Liver (tissue), 9 donors: ENCODE data around the gene CHRM4. TPM values are rescaled to one million over a fixed set of nuclear protein-coding genes. Genes with fewer than 3 reads are reported as not detected.

Experiments
- DNase-seq: peaks from one replicate; pipeline ENCODE4 v3.0.0-alpha.2; 2017; ENCODE audit warnings: low spot score
- H3K27ac ChIP-seq, 2 donors: one replicate each; pipeline ENCODE4 v1.7.0; 2013; ENCODE audit warnings: inconsistent platforms in 2 of 2, low read length in 2 of 2, control low read depth in 1 of 2, low read depth in 1 of 2, mild to moderate bottlenecking in 1 of 2
- H3K27me3 ChIP-seq, 4 donors: one replicate each; pipeline versions ENCODE4 v1.6.1 to v1.7.0; 2013; ENCODE audit warnings: low read length in 3 of 4, inconsistent platforms in 1 of 4, mild to moderate bottlenecking in 1 of 4, moderate library complexity in 1 of 4; ENCODE audit not compliant: control insufficient read depth in 4 of 4, insufficient read depth in 4 of 4
- H3K36me3 ChIP-seq, 4 donors: one replicate each; pipeline versions ENCODE4 v1.6.1 to v1.7.0; 2013; ENCODE audit warnings: low read length in 3 of 4, mild to moderate bottlenecking in 3 of 4, low read depth in 1 of 4, moderate library complexity in 1 of 4; ENCODE audit not compliant: control insufficient read depth in 4 of 4, insufficient read depth in 3 of 4
- H3K4me1 ChIP-seq, 4 donors: one replicate each; pipeline versions ENCODE4 v1.6.1 to v1.7.0; 2013; ENCODE audit warnings: low read length in 3 of 4, mild to moderate bottlenecking in 3 of 4, moderate library complexity in 1 of 4; ENCODE audit not compliant: control insufficient read depth in 4 of 4, insufficient read depth in 4 of 4
- H3K4me3 ChIP-seq, 3 donors: one replicate each; pipeline versions ENCODE4 v1.6.1 to v1.7.0; 2013; ENCODE audit warnings: low read length in 3 of 3, control low read depth in 1 of 3, low read depth in 1 of 3, mild to moderate bottlenecking in 1 of 3
- H3K9ac ChIP-seq, 2 donors: one replicate each; pipeline ENCODE4 v1.7.0; 2013; ENCODE audit warnings: low read length in 2 of 2, mild to moderate bottlenecking in 2 of 2, moderate library complexity in 2 of 2, control low read depth in 1 of 2, low read depth in 1 of 2
- H3K9me3 ChIP-seq, 4 donors: one replicate each; pipeline versions ENCODE4 v1.6.1 to v1.7.0; 2013; ENCODE audit warnings: low read length in 3 of 4; ENCODE audit not compliant: control insufficient read depth in 4 of 4
- ATF3 ChIP-seq: IDR thresholded peaks from 2 replicates; pipeline ENCODE4 v1.6.1; 2016; ENCODE audit warnings: antibody characterized with exemption
- CTCF ChIP-seq: fragments of 150-350 bp; IDR thresholded peaks from 2 replicates; pipeline ENCODE4 v1.5.1; 2017; ENCODE audit warnings: improper control_type of control experiment, low read depth, low read length; ENCODE audit not compliant: missing input control
- EGR1 ChIP-seq, 2 donors: IDR thresholded peaks; 2 replicates each; pipeline ENCODE4 v1.6.1; 2016 to 2018; ENCODE audit warnings: antibody characterized with exemption in 2 of 2, low read depth in 2 of 2
- FOXA1 ChIP-seq: IDR thresholded peaks from 2 replicates; pipeline ENCODE4 v1.6.1; 2016; ENCODE audit warnings: antibody characterized with exemption
- FOXA2 ChIP-seq: IDR thresholded peaks from 2 replicates; pipeline ENCODE4 v1.6.1; 2016; ENCODE audit warnings: antibody characterized with exemption
- GABPA ChIP-seq, 2 donors: IDR thresholded peaks in 1 of 2; conservative IDR thresholded peaks in 1 of 2; 2 replicates each; pipeline ENCODE4 v1.6.1; 2016; ENCODE audit warnings: antibody characterized with exemption in 2 of 2, mild to moderate bottlenecking in 1 of 2, moderate library complexity in 1 of 2
- HNF4A ChIP-seq, 2 donors: conservative IDR thresholded peaks; 2 replicates each; pipeline ENCODE4 v1.6.1; 2016; ENCODE audit warnings: antibody characterized with exemption in 2 of 2, mild to moderate bottlenecking in 2 of 2
- HNF4G ChIP-seq: IDR thresholded peaks from 2 replicates; pipeline ENCODE4 v1.6.1; 2016; ENCODE audit warnings: antibody characterized with exemption
- JUND ChIP-seq, 2 donors: IDR thresholded peaks; 2 replicates each; pipeline ENCODE4 v1.6.1; 2016; ENCODE audit warnings: antibody characterized with exemption in 2 of 2
- MAX ChIP-seq: IDR thresholded peaks from 2 replicates; pipeline ENCODE4 v1.6.1; 2016; ENCODE audit warnings: antibody characterized with exemption
- NR2F2 ChIP-seq: IDR thresholded peaks from 2 replicates; pipeline ENCODE4 v1.6.1; 2016; ENCODE audit warnings: antibody characterized with exemption
- RAD21 ChIP-seq, 2 donors: IDR thresholded peaks; 2 replicates each; pipeline ENCODE4 v1.6.1; 2016; ENCODE audit warnings: antibody characterized with exemption in 2 of 2, mild to moderate bottlenecking in 2 of 2
- REST ChIP-seq: IDR thresholded peaks from 2 replicates; pipeline ENCODE4 v1.6.1; 2016; ENCODE audit warnings: antibody characterized with exemption, mild to moderate bottlenecking
- RXRA ChIP-seq, 2 donors: IDR thresholded peaks; 2 replicates each; pipeline ENCODE4 v1.6.1; 2017 to 2018; ENCODE audit warnings: antibody characterized with exemption in 2 of 2, mild to moderate bottlenecking in 1 of 2
- SP1 ChIP-seq: IDR thresholded peaks from 2 replicates; pipeline ENCODE4 v1.6.1; 2018; ENCODE audit warnings: antibody characterized with exemption, mild to moderate bottlenecking
- TAF1 ChIP-seq: conservative IDR thresholded peaks from 2 replicates; pipeline ENCODE4 v1.6.1; 2016; ENCODE audit warnings: antibody characterized with exemption, mild to moderate bottlenecking
- YY1 ChIP-seq: IDR thresholded peaks from 2 replicates; pipeline ENCODE4 v1.6.1; 2016; ENCODE audit warnings: antibody characterized with exemption, mild to moderate bottlenecking
- ZBTB33 ChIP-seq: IDR thresholded peaks from 2 replicates; pipeline ENCODE4 v1.6.1; 2016; ENCODE audit warnings: antibody characterized with exemption
- WGBS: extraction: QIAGEN DNeasy Blood & Tissue Kit; methylation state at CpG from one replicate; pipeline ENCODE4 v1.1.7; 2013; 5-methylcytosine and 5-hydroxymethylcytosine counted together
- polyA plus RNA-seq, 2 donors: library from polyadenylated mRNA; stranded (reverse) in 1 of 2; unstranded in 1 of 2; fragments of 200-250 nt in 1 of 2; fragments of >200 nt in 1 of 2; fragmentation: Nextera tagmentation in 1 of 2; extraction: Ambion mirVana in 1 of 2; gene quantifications; one replicate each; pipeline versions ENCODE4 v1.2.1 to v1.2.3, GENCODE V29; 2013 to 2015
- total RNA-seq, 2 donors: library from RNA; depleted of rRNA; stranded (reverse); fragments of >200 nt; gene quantifications; one replicate each; pipeline ENCODE4 v1.2.3, GENCODE V29; 2014
- donor health status: healthy.
- donor health status: healthy.
- donor health status: healthy.
- donor health status: healthy.
- donor health status: healthy.

CHRM4 gene
- total and polyA plus RNA-seq, 4 donors = 0.08 to 0.09 TPM; not detected in 2

- Histone ChIP-seq H3K27ac (no peak overlapping the region), H3K9me3 (no peaks in the 10 kb centered on the region), H3K9ac (no peak overlapping the region), H3K27me3 (no peaks in the 10 kb centered on the region), H3K4me1 (peaks cover 0 to 21% (median 12%) of the 10 kb centered on the region in 4 donors), H3K4me3 (no peak overlapping the region), H3K36me3 (peaks cover 0 to 5% (median 0%) of the 10 kb centered on the region in 4 donors)
- no peak for DNase-seq
- no peak for TF ChIP-seq RAD21 (IDR thresholded peaks at IDR 0.05)
- TF ChIP-seq HNF4A (conservative IDR thresholded peaks at IDR 0.05) = no peak
- no peak for TF ChIP-seq HNF4G
- TF ChIP-seq NR2F2 = no peak
- TF ChIP-seq MAX = no peak
- TF ChIP-seq YY1 = no peak
- TF ChIP-seq FOXA1 = no peak
- no peak for TF ChIP-seq TAF1
- WGBS = 87% methylated on average over 9 of the region's 9 CpGs
Measured at GRCh38 chr11:46364056-46364455, 27.5 kb downstream of the CHRM4 start.

- no peak for DNase-seq
- 72% methylated on average over 21 of the region's 21 CpGs for WGBS
Measured at GRCh38 chr11:46363455-46364005, 28.0 kb downstream of the CHRM4 start.

GRCh38 chr11:46363031-46363407 is 28.6 kb downstream of the CHRM4 start:
- Histone ChIP-seq H3K9me3 (no peaks in the 10 kb centered on the region), H3K9ac (no peak overlapping the region), H3K4me3 (no peak overlapping the region), H3K27me3 (no peaks in the 10 kb centered on the region), H3K27ac (peak overlapping the region; percentile 47 to 64), H3K36me3 (peaks cover 0 to 1% (median 0%) of the 10 kb centered on the region in 4 donors), H3K4me1 (peaks cover 0 to 21% (median 12%) of the 10 kb centered on the region in 4 donors)
- no peak for DNase-seq
- 70% methylated on average over 9 of the region's 9 CpGs for WGBS
- TF ChIP-seq GABPA (IDR thresholded peaks at IDR 0.05 in 1 of 2, conservative IDR thresholded peaks at IDR 0.05 in 1 of 2) (no peak), MAX (no peak), RXRA (IDR thresholded peaks at IDR 0.05) (no peak), NR2F2 (no peak), JUND (IDR thresholded peaks at IDR 0.05) (no peak), REST (no peak), RAD21 (IDR thresholded peaks at IDR 0.05) (no peak), YY1 (no peak), HNF4G (no peak), EGR1 (IDR thresholded peaks at IDR 0.05; ENCODE audit: low read depth in 2 of 2) (no peak), SP1 (no peak), ZBTB33 (no peak), FOXA1 (no peak), FOXA2 (no peak), CTCF (no peak), ATF3 (no peak)

More at GRCh38 chr11:46363455-46364005, 28.0 kb downstream of the CHRM4 start:
- no peaks in the 10 kb centered on the region for H3K27me3 ChIP-seq
- no peaks in the 10 kb centered on the region for H3K9me3 ChIP-seq
- no peak overlapping the region for H3K4me3 ChIP-seq
- H3K9ac ChIP-seq = no peak overlapping the region
- TF ChIP-seq FOXA1 = no peak
- TF ChIP-seq EGR1 (IDR thresholded peaks at IDR 0.05; ENCODE audit: low read depth in 2 of 2) = no peak
- no peak for TF ChIP-seq ATF3
- no peak for TF ChIP-seq FOXA2
- no peak for TF ChIP-seq YY1
- no peak for TF ChIP-seq HNF4G
- no peak for TF ChIP-seq JUND (IDR thresholded peaks at IDR 0.05)
- H3K27ac ChIP-seq = peak overlapping the region; percentile 47 to 64
- H3K4me1 ChIP-seq = peaks cover 0 to 21% (median 12%) of the 10 kb centered on the region in 4 donors
- peaks cover 0 to 5% (median 0%) of the 10 kb centered on the region in 4 donors for H3K36me3 ChIP-seq
